Esophagus muscularis mucosa (tissue), 3 donors: ENCODE data around the gene AIG1.

ENCODE experiments used
- EP300 ChIP-seq: sonication (generic); formaldehyde crosslinking; IDR thresholded peaks from one replicate; pipeline ENCODE4 v1.6.1; 2017; ENCODE audit warnings: antibody characterized with exemption
- TF ChIP-seq, protein P1 (sequence below), 3 experiments: fragments of 200-600 bp in 2 of 3; fragments of 450-650 bp in 1 of 3; sonication (generic) in 2 of 3; IDR thresholded peaks; one replicate each; pipeline ENCODE4 v1.5.1; 2017 to 2019; ENCODE audit warnings: antibody characterized with exemption in 3 of 3, mild to moderate bottlenecking in 2 of 3, moderate library complexity in 1 of 3

DNA sequence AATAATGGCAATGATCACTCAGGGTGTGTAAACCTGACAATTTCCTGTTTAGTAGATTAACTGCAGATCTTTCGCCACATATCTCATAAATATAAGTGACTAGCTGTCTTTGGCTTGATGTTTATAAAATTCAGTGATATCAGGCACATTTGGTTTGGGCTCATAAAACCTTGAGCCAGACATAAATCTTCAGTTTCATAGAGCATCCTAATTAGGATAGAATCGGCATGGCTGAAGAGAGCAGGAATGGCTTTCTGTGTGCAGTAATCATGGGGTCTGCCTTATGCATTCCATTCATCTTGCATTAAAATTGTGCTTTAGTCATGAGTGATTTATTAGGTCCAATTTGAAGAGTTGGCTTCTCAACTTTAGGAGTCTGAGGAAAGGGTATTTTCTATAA is 27.2 kb downstream of the AIG1 start:
- TF ChIP-seq, protein P1, sequence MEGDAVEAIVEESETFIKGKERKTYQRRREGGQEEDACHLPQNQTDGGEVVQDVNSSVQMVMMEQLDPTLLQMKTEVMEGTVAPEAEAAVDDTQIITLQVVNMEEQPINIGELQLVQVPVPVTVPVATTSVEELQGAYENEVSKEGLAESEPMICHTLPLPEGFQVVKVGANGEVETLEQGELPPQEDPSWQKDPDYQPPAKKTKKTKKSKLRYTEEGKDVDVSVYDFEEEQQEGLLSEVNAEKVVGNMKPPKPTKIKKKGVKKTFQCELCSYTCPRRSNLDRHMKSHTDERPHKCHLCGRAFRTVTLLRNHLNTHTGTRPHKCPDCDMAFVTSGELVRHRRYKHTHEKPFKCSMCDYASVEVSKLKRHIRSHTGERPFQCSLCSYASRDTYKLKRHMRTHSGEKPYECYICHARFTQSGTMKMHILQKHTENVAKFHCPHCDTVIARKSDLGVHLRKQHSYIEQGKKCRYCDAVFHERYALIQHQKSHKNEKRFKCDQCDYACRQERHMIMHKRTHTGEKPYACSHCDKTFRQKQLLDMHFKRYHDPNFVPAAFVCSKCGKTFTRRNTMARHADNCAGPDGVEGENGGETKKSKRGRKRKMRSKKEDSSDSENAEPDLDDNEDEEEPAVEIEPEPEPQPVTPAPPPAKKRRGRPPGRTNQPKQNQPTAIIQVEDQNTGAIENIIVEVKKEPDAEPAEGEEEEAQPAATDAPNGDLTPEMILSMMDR (IDR thresholded peaks at IDR 0.05): no peak
- TF ChIP-seq EP300: no peak
